22Rv1 (cell line): Measurements from ENCODE around the gene HOXB2.

ENCODE experiments used
- ZFX ChIP-seq: fragments of 450-650 bp; IDR thresholded peaks from 2 replicates; pipeline ENCODE4 v1.6.1; 2017; ENCODE audit warnings: antibody characterized with exemption, borderline replicate concordance
- TF ChIP-seq, protein P1 (sequence below): fragments of 450-650 bp; IDR thresholded peaks from 2 replicates; pipeline ENCODE4 v1.5.1; 2017; ENCODE audit warnings: mild to moderate bottlenecking

DNA sequence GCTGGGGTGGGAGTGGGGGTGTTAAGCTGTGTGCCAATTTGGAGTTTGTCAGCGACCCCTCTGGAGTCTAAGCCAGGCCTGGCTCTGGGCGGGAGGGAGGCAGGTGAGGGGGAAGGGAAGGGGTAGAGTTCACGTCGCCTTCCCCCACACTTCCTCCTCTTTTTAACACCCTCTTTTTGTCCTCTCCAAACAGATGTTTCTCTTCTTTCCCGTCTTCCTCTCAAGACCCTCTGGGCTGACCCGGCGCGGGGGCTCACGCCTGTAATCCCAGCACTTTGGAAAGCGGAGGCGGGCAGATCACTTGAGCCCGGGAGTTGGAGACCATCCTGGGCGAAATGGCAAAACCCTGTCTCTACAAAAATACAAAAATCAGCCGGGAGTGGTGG is 17.4 kb downstream of the HOXB2 start:
- TF ChIP-seq, protein P1, sequence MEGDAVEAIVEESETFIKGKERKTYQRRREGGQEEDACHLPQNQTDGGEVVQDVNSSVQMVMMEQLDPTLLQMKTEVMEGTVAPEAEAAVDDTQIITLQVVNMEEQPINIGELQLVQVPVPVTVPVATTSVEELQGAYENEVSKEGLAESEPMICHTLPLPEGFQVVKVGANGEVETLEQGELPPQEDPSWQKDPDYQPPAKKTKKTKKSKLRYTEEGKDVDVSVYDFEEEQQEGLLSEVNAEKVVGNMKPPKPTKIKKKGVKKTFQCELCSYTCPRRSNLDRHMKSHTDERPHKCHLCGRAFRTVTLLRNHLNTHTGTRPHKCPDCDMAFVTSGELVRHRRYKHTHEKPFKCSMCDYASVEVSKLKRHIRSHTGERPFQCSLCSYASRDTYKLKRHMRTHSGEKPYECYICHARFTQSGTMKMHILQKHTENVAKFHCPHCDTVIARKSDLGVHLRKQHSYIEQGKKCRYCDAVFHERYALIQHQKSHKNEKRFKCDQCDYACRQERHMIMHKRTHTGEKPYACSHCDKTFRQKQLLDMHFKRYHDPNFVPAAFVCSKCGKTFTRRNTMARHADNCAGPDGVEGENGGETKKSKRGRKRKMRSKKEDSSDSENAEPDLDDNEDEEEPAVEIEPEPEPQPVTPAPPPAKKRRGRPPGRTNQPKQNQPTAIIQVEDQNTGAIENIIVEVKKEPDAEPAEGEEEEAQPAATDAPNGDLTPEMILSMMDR, result no peak
- no peak for TF ChIP-seq ZFX
